HepG2 (cell line): ENCODE data around the gene THSD4. TPM values are rescaled to one million over a fixed set of nuclear protein-coding genes. Genes with fewer than 3 reads are reported as not detected.

ENCODE experiments used
- ATAC-seq: fragments of 200-7000 bp; cut with Tn5 transposase; 3 replicates; pipeline ENCODE4 v1.9.1; 2020; ENCODE audit warnings: mild to moderate bottlenecking, moderate library complexity
- BruUV-seq: library from RNA; stranded (reverse); fragments of 400-500 nt; replicated peaks from 2 replicates; lab custom pipeline; 2021; lab: Mats Ljungman, UMichigan
- CTCF ChIA-PET: fragments of 300-600 bp; formaldehyde crosslinking; extraction: SDS; loops from one replicate; lab custom pipeline; 2021; ENCODE audit warnings: low total read pairs, inconsistent platforms, low intra/inter-chr PET ratio; lab: Yijun Ruan, JAX
- POLR2A ChIA-PET: fragments of 350-600 bp; sonication (Branson Sonifier 250); formaldehyde crosslinking; loops from one replicate; lab custom pipeline; 2020; ENCODE audit warnings: antibody characterized with exemption, inconsistent platforms; lab: Yijun Ruan, JAX
- DNase-seq: peaks from one replicate; pipeline ENCODE4 v3.0.0-alpha.2; 2015; ENCODE audit warnings: low spot score
- FAIRE-seq: peaks from 3 replicates; lab custom pipeline; 2011; peaks lifted over from hg19 to GRCh38; lab: Jason Lieb, UNC
- H2AFZ ChIP-seq: one replicate; pipeline ENCODE4 v1.6.1; 2011; ENCODE audit warnings: low read length, inconsistent platforms
- H3K27ac ChIP-seq: fragments of 300-600 bp; 3 replicates; pipeline ENCODE4 v1.8.0; 2011; ENCODE audit warnings: mixed run types, mild to moderate bottlenecking, mixed read lengths, low read length, inconsistent platforms; ENCODE audit not compliant: insufficient read depth; ENCODE audit errors: extremely low read length
- H3K27me3 ChIP-seq, 2 experiments: fragments of 200-600 bp in 1 of 2; 2 replicates in 1 of 2; 3 replicates in 1 of 2; pipeline versions ENCODE4 v1.6.0 to v1.8.0; 2011; ENCODE audit warnings: low read length in 2 of 2, mild to moderate bottlenecking in 2 of 2, moderate library complexity in 2 of 2, inconsistent platforms in 1 of 2; ENCODE audit not compliant: insufficient read depth in 2 of 2, control insufficient read depth in 1 of 2
- H3K36me3 ChIP-seq, 2 experiments: fragments of 200-600 bp in 1 of 2; replicated peaks in 1 of 2; 2 replicates in 1 of 2; 3 replicates in 1 of 2; pipeline versions ENCODE4 v1.5.1 to v1.8.0; 2011; ENCODE audit warnings: low read length in 2 of 2, inconsistent platforms in 1 of 2; ENCODE audit not compliant: insufficient read depth in 2 of 2, control insufficient read depth in 1 of 2
- H3K4me1 ChIP-seq: 2 replicates; pipeline ENCODE4 v1.5.1; 2012; ENCODE audit warnings: low read length, inconsistent platforms; ENCODE audit not compliant: insufficient read depth
- H3K4me2 ChIP-seq: 2 replicates; pipeline ENCODE4 v1.6.0; 2011; ENCODE audit warnings: low read depth, low read length, inconsistent platforms
- H3K4me3 ChIP-seq, 3 experiments: fragments of 200-600 bp in 1 of 3; sonication (generic), shearing (Covaris generic) in 1 of 3; replicated peaks in 1 of 3; 2 replicates each; pipeline ENCODE4 v1.5.1; 2011 to 2016; ENCODE audit warnings: low read length in 3 of 3, inconsistent platforms in 2 of 3, low read depth in 2 of 3, mild to moderate bottlenecking in 2 of 3, control low read depth in 1 of 3, mixed read lengths in 1 of 3; ENCODE audit not compliant: insufficient read depth in 1 of 3
- H3K79me2 ChIP-seq: one replicate; pipeline ENCODE4 v1.6.1; 2011; ENCODE audit warnings: low read length, inconsistent platforms; ENCODE audit not compliant: insufficient read depth
- H3K9ac ChIP-seq: 2 replicates; pipeline ENCODE4 v1.6.0; 2011; ENCODE audit warnings: mild to moderate bottlenecking, low read depth, low read length, inconsistent platforms; ENCODE audit not compliant: insufficient read depth
- H3K9me3 ChIP-seq: 2 replicates; pipeline ENCODE4 v1.5.1; 2012; ENCODE audit warnings: mild to moderate bottlenecking, low read length
- H4K20me1 ChIP-seq: 2 replicates; pipeline ENCODE4 v1.6.0; 2011; ENCODE audit warnings: inconsistent platforms, mild to moderate bottlenecking, low read length, moderate library complexity; ENCODE audit not compliant: insufficient read depth
- LRRFIP1 ChIP-seq: sonication (generic); formaldehyde crosslinking; conservative IDR thresholded peaks from 2 replicates; pipeline ENCODE4 v1.4.0; 2020; ENCODE audit warnings: missing genetic modification reagents
- ZNF124 ChIP-seq: sonication (generic); formaldehyde crosslinking; IDR thresholded peaks from 2 replicates; pipeline ENCODE4 v1.4.0; 2020; ENCODE audit warnings: missing genetic modification reagents
- ZNF333 ChIP-seq: sonication (generic); formaldehyde crosslinking; IDR thresholded peaks from 2 replicates; pipeline ENCODE4 v1.4.0; 2020; ENCODE audit warnings: mild to moderate bottlenecking, missing genetic modification reagents, borderline replicate concordance
- ZNF615 ChIP-seq: sonication (generic); formaldehyde crosslinking; IDR thresholded peaks from 2 replicates; pipeline ENCODE4 v1.5.0; 2020; ENCODE audit warnings: mild to moderate bottlenecking, missing genetic modification reagents, borderline replicate concordance
- ZNF839 ChIP-seq: sonication (generic); formaldehyde crosslinking; IDR thresholded peaks from 2 replicates; pipeline ENCODE4 v1.4.0; 2020; ENCODE audit warnings: missing genetic modification reagents, mild to moderate bottlenecking, borderline replicate concordance
- WGBS: methylation state at CpG from one replicate; pipeline ENCODE4 v1.1.6; 2017; ENCODE audit warnings: low lambda C conversion rate; 5-methylcytosine and 5-hydroxymethylcytosine counted together
- in situ Hi-C: cut with HindIII; loops from 2 replicates; pipeline ENCODE4 v1.10.0; 2017; ENCODE audit warnings: low pct_unique_long_range_greater_than_20kb; ENCODE audit not compliant: extremely low pct_ligation_motif_present
- intact Hi-C: fragments of 100-400 bp; cut with micrococcal nuclease; formaldehyde crosslinking; loops from one replicate; pipeline ENCODE4 v1.10.0; 2022; ENCODE audit not compliant: unreplicated experiment
- polyA plus RNA-seq, 8 experiments: library from polyadenylated mRNA; depleted of rRNA in 3 of 8; stranded (reverse) in 7 of 8; unstranded in 1 of 8; fragments of >200 nt; fragmentation: Illumina TruSeq in 4 of 8; extraction: Trizol in 4 of 8; gene quantifications; 2 replicates each; pipeline versions ENCODE4 v1.2.1 to v1.2.3, GENCODE V29; 2011 to 2016; ENCODE audit warnings: low read depth in 4 of 8, missing spikeins in 1 of 8, mixed read lengths in 1 of 8; ENCODE audit not compliant: insufficient read depth in 1 of 8
- total RNA-seq, 5 experiments: library from RNA; depleted of rRNA; stranded (reverse); fragments of >200 nt; fragmentation: Illumina TruSeq; extraction: Trizol; gene quantifications; 2 replicates each; pipeline ENCODE4 v1.2.3, GENCODE V29; 2016; ENCODE audit warnings: low read depth in 1 of 5

Gene THSD4
- total and polyA plus RNA-seq, 2 of the 13 experiments (the other 11 are each of a cell fraction or from before 2014, with no cell fraction given), result 0.07 to 0.21 TPM

GRCh38 chr15:71782422-71783165 lies 667.3 kb downstream of the THSD4 start:
- no peak overlapping the region for H3K27ac ChIP-seq
- peaks cover 5 to 23% of the 10 kb centered on the region in 2 experiments; a peak in 3 of 5 replicates for H3K27me3 ChIP-seq
- H3K4me3 ChIP-seq, result no peak overlapping the region
- no peaks in the 10 kb centered on the region for H3K9me3 ChIP-seq
- POLR2A ChIA-PET, result no interaction called here
- DNase-seq (no peak), ATAC-seq (no peak)
- in situ Hi-C loops, result no loop called here
- H3K4me2 ChIP-seq, result no peak overlapping the region
- intact Hi-C loops, result no loop called here
- H3K79me2 ChIP-seq, result no peaks in the 10 kb centered on the region
- no TSS peak for BruUV-seq
- no peaks in the 10 kb centered on the region for H3K36me3 ChIP-seq
- TF ChIP-seq ZNF333 (CRISPR knock-in tag), result no peak
- no peak for TF ChIP-seq ZNF615 (CRISPR knock-in tag)
- TF ChIP-seq LRRFIP1 (CRISPR knock-in tag), result no peak
- TF ChIP-seq ZNF124 (CRISPR knock-in tag), result no peak
- no peak for TF ChIP-seq ZNF839 (CRISPR knock-in tag)
- TF ChIP-seq, all 625 proteins: peak for 0
- Histone ChIP-seq H4K20me1 (no peaks in the 10 kb centered on the region), H2AFZ (no peak overlapping the region), H3K9ac (no peak overlapping the region), H3K4me1 (no peaks in the 10 kb centered on the region)
- 36% methylated on average over 10 of the region's 10 CpGs for WGBS
- FAIRE-seq, result no peak
- CTCF ChIA-PET, result no interaction called here
